AG09309 (cell line): ENCODE data around the gene MBTPS1.

Experiments
- DNase-seq: peaks from one replicate; pipeline ENCODE4 v3.0.0-alpha.2; 2010; ENCODE audit warnings: low read depth
- H3K4me3 ChIP-seq: 2 replicates; pipeline ENCODE4 v1.5.1; 2011; ENCODE audit warnings: mild to moderate bottlenecking, low read depth, low read length, moderate library complexity; ENCODE audit not compliant: control insufficient read depth
- TF ChIP-seq, protein P1 (sequence below): IDR thresholded peaks from 2 replicates; pipeline ENCODE4 v1.5.1; 2011; ENCODE audit warnings: mild to moderate bottlenecking, low read depth, low read length, inconsistent platforms; ENCODE audit not compliant: insufficient read depth, control insufficient read depth; ENCODE audit errors: missing control alignments

The MBTPS1 gene

GRCh38 chr16:84138500-84138823 is 21.7 kb upstream of the MBTPS1 start:
- no peak overlapping the region for H3K4me3 ChIP-seq
- TF ChIP-seq, protein P1, sequence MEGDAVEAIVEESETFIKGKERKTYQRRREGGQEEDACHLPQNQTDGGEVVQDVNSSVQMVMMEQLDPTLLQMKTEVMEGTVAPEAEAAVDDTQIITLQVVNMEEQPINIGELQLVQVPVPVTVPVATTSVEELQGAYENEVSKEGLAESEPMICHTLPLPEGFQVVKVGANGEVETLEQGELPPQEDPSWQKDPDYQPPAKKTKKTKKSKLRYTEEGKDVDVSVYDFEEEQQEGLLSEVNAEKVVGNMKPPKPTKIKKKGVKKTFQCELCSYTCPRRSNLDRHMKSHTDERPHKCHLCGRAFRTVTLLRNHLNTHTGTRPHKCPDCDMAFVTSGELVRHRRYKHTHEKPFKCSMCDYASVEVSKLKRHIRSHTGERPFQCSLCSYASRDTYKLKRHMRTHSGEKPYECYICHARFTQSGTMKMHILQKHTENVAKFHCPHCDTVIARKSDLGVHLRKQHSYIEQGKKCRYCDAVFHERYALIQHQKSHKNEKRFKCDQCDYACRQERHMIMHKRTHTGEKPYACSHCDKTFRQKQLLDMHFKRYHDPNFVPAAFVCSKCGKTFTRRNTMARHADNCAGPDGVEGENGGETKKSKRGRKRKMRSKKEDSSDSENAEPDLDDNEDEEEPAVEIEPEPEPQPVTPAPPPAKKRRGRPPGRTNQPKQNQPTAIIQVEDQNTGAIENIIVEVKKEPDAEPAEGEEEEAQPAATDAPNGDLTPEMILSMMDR: no peak
- DNase-seq: no peak

GRCh38 chr16:84137769-84138357 is 21.1 kb upstream of the MBTPS1 start:
- no peak for DNase-seq
- H3K4me3 ChIP-seq: no peak overlapping the region
- TF ChIP-seq, protein P1: no peak

GRCh38 chr16:84137287-84137686 is 20.5 kb upstream of the MBTPS1 start:
- DNase-seq: no peak
- TF ChIP-seq, protein P1: no peak
- no peak overlapping the region for H3K4me3 ChIP-seq

DNA sequence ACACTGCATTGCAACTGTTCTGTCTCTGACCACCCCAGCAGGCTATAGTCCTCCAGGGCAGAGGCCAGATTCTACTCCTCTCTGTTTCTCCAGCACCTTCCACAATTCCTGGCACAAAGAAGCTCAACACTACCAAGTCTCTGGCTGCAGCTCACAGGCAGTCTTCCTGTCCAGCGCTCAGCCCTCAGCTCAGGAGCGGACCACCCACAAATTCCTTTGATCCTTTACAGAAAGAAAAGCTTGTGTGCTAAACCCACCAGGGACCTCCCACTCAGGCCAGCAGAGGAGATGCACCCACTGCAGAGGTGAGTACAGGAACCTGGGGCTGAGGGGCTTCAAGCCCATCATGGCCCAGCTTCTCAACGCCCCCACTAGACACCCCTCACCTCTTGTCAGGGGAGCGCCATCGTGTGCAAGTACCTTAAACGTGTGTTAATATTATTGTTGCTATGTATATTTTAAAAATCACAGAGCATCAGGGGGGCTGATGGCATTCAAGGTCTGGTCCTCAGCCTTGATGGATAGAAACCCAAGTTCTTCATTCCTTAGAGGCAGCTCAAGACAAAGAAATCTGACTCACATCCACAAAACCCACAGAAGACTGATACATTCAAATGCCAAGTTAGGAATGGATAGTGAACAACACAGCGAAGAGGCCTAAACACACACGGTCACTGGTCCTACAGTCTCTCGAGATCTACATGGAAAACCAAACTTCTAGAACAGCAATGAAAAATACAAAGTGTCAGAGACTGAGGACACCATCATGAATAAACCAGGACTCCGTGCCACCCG is 19.8 kb upstream of the MBTPS1 start:
- TF ChIP-seq, protein P1: no peak
- DNase-seq: no peak
- no peak overlapping the region for H3K4me3 ChIP-seq

GRCh38 chr16:84132527-84133285 is 16.0 kb upstream of the MBTPS1 start:
- TF ChIP-seq, protein P1: no peak
- DNase-seq: no peak
- no peak overlapping the region for H3K4me3 ChIP-seq

GRCh38 chr16:84131117-84131516 is 14.4 kb upstream of the MBTPS1 start:
- no peak overlapping the region for H3K4me3 ChIP-seq
- TF ChIP-seq, protein P1: no peak
- no peak for DNase-seq
